H54 (cell line): ENCODE measurements around the gene NUAK1.
"Not testable (repeated sequence)": the region's sequence is repeated elsewhere in the genome, so short reads cannot be mapped to it uniquely, and the experiment has no call there.

Source experiments
- DNase-seq: peaks from one replicate; pipeline ENCODE4 v3.0.0; 2011; ENCODE audit warnings: low spot score, mixed read lengths; ENCODE audit not compliant: insufficient read length
- FAIRE-seq: peaks from 3 replicates; lab custom pipeline; 2011; peaks lifted over from hg19 to GRCh38; lab: Jason Lieb, UNC
- POLR2A ChIP-seq: IDR thresholded peaks from 2 replicates; pipeline ENCODE4 v1.6.1; 2011; ENCODE audit warnings: low read depth, mild to moderate bottlenecking, low read length

The NUAK1 gene

GRCh38 chr12:106018286-106018685, 120.5 kb downstream of the NUAK1 start:
- DNase-seq: no peak
- no peak for FAIRE-seq

DNA sequence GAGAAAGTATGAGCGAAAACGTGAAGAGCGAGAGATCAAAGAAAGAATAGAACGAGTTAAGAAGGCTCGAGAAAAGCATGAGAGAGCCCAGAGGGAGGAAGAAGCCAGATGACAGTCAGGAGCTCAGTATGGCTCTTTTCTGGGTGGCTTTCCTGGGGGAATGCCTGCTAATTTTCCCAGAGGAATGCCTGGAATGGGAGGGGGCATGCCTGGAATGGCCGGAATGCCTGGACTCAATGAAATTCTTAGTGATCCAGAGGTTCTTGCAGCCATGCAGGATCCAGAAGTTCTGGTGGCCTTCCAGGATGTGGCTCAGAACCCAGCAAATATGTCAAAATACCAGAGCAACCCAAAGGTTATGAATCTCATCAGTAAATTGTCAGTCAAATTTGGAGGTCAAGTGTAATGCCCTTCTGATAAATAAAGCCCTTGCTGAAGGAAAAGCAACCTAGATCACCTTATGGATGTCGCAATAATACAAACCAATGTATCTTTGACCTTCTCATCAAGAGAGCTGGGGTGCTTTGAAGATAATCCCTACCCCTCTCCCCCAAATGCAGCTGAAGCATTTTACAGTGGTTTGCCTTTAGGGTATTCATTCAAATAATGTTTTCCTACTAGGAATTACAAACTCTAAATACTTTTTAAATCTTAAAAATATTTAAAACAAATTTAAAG, 122.0 kb downstream of the NUAK1 start:
- DNase-seq, FAIRE-seq: not testable (repeated sequence)

More at GRCh38 chr12:106018286-106018685, 120.5 kb downstream of the NUAK1 start:
- TF ChIP-seq POLR2A: no peak

DNA sequence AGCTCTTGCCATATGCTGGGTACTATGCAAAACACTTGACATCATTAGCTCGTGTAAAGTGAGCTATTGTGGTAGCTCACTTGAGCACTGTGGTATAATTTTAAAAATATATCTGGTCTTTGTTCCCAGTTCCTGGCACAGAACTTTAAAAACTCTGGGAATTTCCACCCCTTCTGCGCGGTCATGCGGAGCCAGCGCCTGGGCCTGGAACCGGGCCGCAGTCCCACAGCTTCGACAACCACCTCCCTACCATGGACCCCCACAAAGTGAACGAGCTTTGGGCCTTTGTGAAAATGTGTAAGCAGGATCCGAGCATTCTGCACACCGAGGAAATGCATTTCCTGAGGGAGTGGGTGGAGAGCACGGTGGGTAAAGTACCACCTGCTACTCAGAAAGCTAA, 123.1 kb downstream of the NUAK1 start:
- FAIRE-seq: no peak
- no peak for DNase-seq
- TF ChIP-seq POLR2A: no peak

DNA sequence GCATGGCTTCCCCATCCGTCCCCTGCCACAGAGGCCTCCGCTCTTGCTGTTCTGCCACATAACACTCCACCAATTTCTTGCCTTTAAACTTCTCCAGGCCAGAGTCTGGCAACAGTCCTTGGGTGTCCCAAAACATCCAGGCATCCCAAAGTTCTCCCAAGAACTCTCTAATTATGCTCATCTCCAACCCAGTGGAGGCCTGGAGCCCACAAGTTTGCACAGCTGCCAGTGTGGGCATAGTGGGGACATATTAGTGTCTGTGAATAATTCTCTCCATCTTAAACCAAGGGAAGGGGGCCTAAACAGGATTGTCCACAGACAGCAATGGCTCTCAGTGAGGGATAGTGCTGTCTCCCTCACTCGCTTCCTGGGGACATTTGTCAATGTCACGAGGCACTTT, 124.8 kb downstream of the NUAK1 start:
- no peak for FAIRE-seq
- no peak for TF ChIP-seq POLR2A

More for the DNA sequence above, 124.8 kb downstream of the NUAK1 start:
- DNase-seq: no peak
